ENCODE results near the gene TAF1C.

- TF ChIP-seq POLR2A (IDR thresholded peaks at IDR 0.05) (no peak), POLR2AphosphoS5 (IDR thresholded peaks at IDR 0.05) (peak in 1 of 4 donors; percentile 4), EP300 (IDR thresholded peaks at IDR 0.05) (no peak)
- TF ChIP-seq, protein P1, sequence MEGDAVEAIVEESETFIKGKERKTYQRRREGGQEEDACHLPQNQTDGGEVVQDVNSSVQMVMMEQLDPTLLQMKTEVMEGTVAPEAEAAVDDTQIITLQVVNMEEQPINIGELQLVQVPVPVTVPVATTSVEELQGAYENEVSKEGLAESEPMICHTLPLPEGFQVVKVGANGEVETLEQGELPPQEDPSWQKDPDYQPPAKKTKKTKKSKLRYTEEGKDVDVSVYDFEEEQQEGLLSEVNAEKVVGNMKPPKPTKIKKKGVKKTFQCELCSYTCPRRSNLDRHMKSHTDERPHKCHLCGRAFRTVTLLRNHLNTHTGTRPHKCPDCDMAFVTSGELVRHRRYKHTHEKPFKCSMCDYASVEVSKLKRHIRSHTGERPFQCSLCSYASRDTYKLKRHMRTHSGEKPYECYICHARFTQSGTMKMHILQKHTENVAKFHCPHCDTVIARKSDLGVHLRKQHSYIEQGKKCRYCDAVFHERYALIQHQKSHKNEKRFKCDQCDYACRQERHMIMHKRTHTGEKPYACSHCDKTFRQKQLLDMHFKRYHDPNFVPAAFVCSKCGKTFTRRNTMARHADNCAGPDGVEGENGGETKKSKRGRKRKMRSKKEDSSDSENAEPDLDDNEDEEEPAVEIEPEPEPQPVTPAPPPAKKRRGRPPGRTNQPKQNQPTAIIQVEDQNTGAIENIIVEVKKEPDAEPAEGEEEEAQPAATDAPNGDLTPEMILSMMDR (IDR thresholded peaks at IDR 0.05), result no peak
These were observed 41.5 kb upstream of the TAF1C start for GRCh38 chr16:84228256-84228838.

Measured in sigmoid colon (tissue), 4 donors.